Measurements from ENCODE around the gene LGALS9.
"Not testable (repeated sequence)": the region's sequence is repeated elsewhere in the genome, so short reads cannot be mapped to it uniquely, and the experiment has no call there.

DNA sequence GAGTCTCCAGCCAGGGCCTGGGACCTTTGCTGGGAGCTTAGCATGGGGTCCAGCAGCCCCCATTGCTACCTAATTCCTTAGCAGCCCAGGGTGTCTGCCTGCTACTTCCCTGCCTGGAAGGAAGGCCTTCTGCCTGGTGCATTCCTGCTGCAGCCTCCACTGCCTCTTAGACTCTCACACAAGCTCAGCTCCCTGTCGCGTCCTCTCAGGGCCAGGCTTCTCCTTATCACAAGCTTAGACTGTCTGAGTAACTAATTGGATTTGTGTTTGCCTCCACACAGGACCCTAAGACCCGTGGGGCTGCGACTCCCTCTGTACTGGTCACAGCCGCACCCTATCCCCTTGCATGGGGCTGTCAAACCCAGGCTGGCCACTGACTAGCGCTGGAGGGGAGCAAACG lies 6.8 kb downstream of the LGALS9 start:
- TF ChIP-seq, protein P1, sequence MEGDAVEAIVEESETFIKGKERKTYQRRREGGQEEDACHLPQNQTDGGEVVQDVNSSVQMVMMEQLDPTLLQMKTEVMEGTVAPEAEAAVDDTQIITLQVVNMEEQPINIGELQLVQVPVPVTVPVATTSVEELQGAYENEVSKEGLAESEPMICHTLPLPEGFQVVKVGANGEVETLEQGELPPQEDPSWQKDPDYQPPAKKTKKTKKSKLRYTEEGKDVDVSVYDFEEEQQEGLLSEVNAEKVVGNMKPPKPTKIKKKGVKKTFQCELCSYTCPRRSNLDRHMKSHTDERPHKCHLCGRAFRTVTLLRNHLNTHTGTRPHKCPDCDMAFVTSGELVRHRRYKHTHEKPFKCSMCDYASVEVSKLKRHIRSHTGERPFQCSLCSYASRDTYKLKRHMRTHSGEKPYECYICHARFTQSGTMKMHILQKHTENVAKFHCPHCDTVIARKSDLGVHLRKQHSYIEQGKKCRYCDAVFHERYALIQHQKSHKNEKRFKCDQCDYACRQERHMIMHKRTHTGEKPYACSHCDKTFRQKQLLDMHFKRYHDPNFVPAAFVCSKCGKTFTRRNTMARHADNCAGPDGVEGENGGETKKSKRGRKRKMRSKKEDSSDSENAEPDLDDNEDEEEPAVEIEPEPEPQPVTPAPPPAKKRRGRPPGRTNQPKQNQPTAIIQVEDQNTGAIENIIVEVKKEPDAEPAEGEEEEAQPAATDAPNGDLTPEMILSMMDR (IDR thresholded peaks at IDR 0.05): not testable (repeated sequence)
- not testable (repeated sequence) for TF ChIP-seq POLR2A (IDR thresholded peaks at IDR 0.05)
